Esophagus (tissue), 2 donors: ENCODE data around the gene RPS2. TPM values are rescaled to one million over a fixed set of nuclear protein-coding genes. Genes with fewer than 3 reads are reported as not detected.

ENCODE experiments used
- H3K27ac ChIP-seq, 2 donors: one replicate each; pipeline ENCODE4 v1.5.1; 2013; ENCODE audit warnings: low read depth in 2 of 2, mild to moderate bottlenecking in 2 of 2, inconsistent platforms in 1 of 2, low read length in 1 of 2, moderate library complexity in 1 of 2
- H3K27me3 ChIP-seq, 2 donors: one replicate each; pipeline ENCODE4 v1.6.1; 2013; ENCODE audit warnings: low read length in 2 of 2, control low read depth in 1 of 2, mild to moderate bottlenecking in 1 of 2; ENCODE audit not compliant: insufficient read depth in 2 of 2, control insufficient read depth in 1 of 2
- H3K36me3 ChIP-seq, 2 donors: one replicate each; pipeline ENCODE4 v1.6.1; 2013; ENCODE audit warnings: low read length in 1 of 2; ENCODE audit not compliant: control insufficient read depth in 2 of 2, insufficient read depth in 2 of 2
- H3K4me1 ChIP-seq, 2 donors: one replicate each; pipeline ENCODE4 v1.6.1; 2013; ENCODE audit warnings: low read length in 1 of 2; ENCODE audit not compliant: control insufficient read depth in 2 of 2, insufficient read depth in 2 of 2
- H3K4me3 ChIP-seq, 2 donors: one replicate each; pipeline ENCODE4 v1.5.1; 2013; ENCODE audit warnings: low read length in 2 of 2, mild to moderate bottlenecking in 2 of 2, low read depth in 1 of 2, moderate library complexity in 1 of 2
- H3K9me3 ChIP-seq, 2 donors: one replicate each; pipeline ENCODE4 v1.6.1; 2013; ENCODE audit warnings: mild to moderate bottlenecking in 2 of 2, low read depth in 1 of 2, low read length in 1 of 2, moderate library complexity in 1 of 2; ENCODE audit not compliant: control insufficient read depth in 2 of 2, insufficient read depth in 1 of 2
- WGBS, 2 donors: extraction: QIAGEN DNeasy Blood & Tissue Kit; methylation state at CpG; one replicate each; pipeline ENCODE4 v1.1.7; 2013; 5-methylcytosine and 5-hydroxymethylcytosine counted together
- polyA plus RNA-seq, 2 donors: library from polyadenylated mRNA; stranded (reverse); fragments of 200-250 nt; gene quantifications; one replicate each; pipeline ENCODE4 v1.2.3, GENCODE V29; 2013
- donor health status: healthy with polysubstance abuse.
- donor health status: Bipolar disorder and iron deficiency.

Gene RPS2
- polyA plus RNA-seq, 2 donors: 2,871 to 3,908 TPM

DNA sequence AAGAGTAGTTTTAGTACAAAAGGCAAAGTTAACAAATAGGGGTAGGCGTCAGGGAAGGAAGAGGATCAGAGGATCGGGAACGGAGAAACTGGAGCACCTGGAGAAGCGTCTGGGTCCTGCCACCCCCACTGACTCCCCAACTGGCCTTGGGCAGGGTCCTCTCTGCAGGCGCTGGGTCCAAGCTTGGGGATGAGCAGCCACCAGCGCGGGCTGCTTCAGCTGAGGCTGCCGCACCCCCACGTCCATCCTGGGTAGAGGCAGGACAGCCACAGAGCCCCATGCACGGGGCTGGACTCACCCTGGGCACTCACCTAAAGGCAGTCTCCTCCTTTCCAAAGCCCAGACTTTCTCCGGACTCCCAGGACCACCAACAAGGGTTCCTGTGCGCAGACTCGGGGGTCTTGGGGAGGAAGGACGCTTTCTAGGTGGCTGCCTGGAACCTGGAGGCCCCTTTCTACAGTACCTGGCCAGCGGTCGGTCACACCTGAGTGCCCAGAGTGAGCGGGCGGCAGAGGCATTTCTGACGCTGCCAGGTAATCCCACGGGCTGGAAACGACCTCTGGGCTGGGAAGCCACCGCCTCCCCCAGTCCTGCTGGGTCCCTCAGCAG, 47.5 kb downstream of the RPS2 start:
- peak overlapping the region; percentile 57 to 64 for H3K4me3 ChIP-seq
- peaks cover 17 to 34% of the 10 kb centered on the region in 2 donors for H3K4me1 ChIP-seq
- peaks cover 0 to 2% of the 10 kb centered on the region in 2 donors for H3K9me3 ChIP-seq
- H3K27ac ChIP-seq: no peak overlapping the region
- H3K27me3 ChIP-seq: peaks cover 0 to 17% of the 10 kb centered on the region in 2 donors
- WGBS, 2 donors: 4 to 7% methylated on average over 22 of the region's 22 CpGs
- no peaks in the 10 kb centered on the region for H3K36me3 ChIP-seq

DNA sequence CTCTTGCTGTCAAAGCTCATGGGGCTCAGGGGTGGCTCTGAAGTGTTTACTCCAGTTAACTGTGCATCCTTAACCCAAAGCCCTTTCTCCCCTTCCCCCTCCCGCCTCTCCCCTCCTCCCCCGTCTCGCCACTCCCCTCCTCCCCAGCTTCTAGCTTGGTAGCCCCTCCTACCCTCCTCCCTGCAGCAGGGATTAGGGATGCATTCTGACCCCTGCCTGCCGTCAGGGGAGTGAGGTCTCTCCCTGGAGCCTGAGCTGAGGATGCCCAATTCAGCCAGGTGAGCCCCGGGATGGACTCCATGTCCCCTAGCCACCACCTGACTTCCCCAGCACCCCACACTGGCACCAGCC, 48.0 kb downstream of the RPS2 start:
- Histone ChIP-seq H3K36me3 (no peaks in the 10 kb centered on the region), H3K27ac (no peak overlapping the region), H3K4me1 (peaks cover 17 to 39% of the 10 kb centered on the region in 2 donors), H3K9me3 (peaks cover 0 to 2% of the 10 kb centered on the region in 2 donors), H3K27me3 (peaks cover 0 to 17% of the 10 kb centered on the region in 2 donors), H3K4me3 (peak overlapping the region; percentile 57 to 64)
- 13 to 23% methylated on average over 5 of the region's 5 CpGs for WGBS, 2 donors

GRCh38 chr16:1915732-1916639, 48.6 kb downstream of the RPS2 start:
- no peak overlapping the region for H3K27ac ChIP-seq
- peak overlapping the region in 1 of 2 donors; percentile 14 for H3K4me3 ChIP-seq
- H3K27me3 ChIP-seq: peaks cover 0 to 17% of the 10 kb centered on the region in 2 donors
- no peaks in the 10 kb centered on the region for H3K36me3 ChIP-seq
- peaks cover 17 to 41% of the 10 kb centered on the region in 2 donors for H3K4me1 ChIP-seq
- peaks cover 0 to 2% of the 10 kb centered on the region in 2 donors for H3K9me3 ChIP-seq
- WGBS, 2 donors: 62 to 69% methylated on average over 25 of the region's 25 CpGs

DNA sequence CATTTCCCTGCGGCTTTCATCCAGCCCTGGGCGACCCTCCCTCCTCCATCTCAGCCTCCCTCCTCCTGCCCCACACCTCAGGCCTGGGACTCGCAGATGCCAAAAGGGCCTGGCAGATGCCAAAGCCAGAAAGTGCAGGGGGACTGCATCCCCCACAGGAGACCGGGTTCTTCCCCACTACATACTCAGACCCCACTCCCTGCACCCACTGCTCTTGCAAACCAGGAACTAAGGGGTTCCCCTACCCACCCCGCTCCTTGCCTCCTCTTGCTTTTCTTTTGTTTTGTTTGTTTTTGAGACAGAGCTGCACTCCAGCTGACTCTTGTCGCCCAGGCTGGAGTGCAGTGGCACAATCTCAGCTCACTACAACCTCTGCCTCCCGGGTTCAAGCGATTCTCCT, 49.6 kb downstream of the RPS2 start:
- Histone ChIP-seq H3K36me3 (no peaks in the 10 kb centered on the region), H3K27ac (peak overlapping the region in 1 of 2 donors; percentile 22), H3K4me1 (peaks cover 12 to 44% of the 10 kb centered on the region in 2 donors), H3K27me3 (peaks cover 0 to 12% of the 10 kb centered on the region in 2 donors), H3K9me3 (peaks cover 0 to 2% of the 10 kb centered on the region in 2 donors), H3K4me3 (no peak overlapping the region)
- WGBS, 2 donors: 58 to 63% methylated on average over 7 to 8 of the region's 8 CpGs

GRCh38 chr16:1914084-1914608, 50.5 kb downstream of the RPS2 start:
- peaks cover 12 to 51% of the 10 kb centered on the region in 2 donors for H3K4me1 ChIP-seq
- WGBS, 2 donors: 41 to 46% methylated on average over 11 to 15 of the region's 15 CpGs

DNA sequence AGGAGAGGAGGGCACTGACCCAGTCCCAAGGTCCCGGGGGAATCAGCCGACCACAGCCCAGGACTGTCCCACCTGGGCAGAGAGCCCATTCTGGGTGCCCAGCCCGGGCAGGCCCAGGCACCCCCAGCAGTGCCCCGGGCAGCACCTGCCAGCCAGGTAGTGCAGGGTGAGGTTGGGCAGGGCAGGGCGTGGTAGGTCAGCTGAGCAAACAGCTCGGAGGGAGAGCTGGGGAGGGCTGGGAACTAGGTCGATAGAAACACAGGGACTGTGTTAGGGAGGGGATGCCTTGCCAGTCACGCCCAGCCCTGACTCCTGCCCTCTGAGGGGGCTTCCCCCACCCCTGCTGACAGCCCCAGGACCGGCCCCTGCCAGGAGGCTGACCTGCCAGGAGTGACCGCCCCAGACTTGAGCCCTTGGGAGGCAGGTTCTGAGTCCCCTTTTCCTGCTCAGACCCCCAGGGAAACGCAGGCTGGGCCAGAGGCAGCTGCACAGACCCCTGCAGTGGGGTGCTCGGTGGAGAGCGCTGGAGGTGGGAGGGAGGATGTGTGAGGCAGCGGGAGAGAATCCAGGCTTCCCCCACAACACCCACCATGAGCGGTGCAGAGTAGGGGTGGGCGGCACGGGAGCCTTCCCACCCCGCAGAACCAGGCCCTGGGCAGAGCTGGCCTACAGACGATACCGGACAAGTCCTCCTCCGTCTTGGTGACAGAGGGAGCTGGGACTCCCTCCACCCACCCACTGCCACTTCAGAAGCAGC, 51.1 kb downstream of the RPS2 start:
- peak overlapping the region; percentile 77 to 83 for H3K27ac ChIP-seq
- peaks cover 0 to 7% of the 10 kb centered on the region in 2 donors for H3K27me3 ChIP-seq
- peaks cover 10 to 48% of the 10 kb centered on the region in 2 donors for H3K4me1 ChIP-seq
- 31 to 33% methylated on average over 20 to 21 of the region's 21 CpGs for WGBS, 2 donors
- H3K4me3 ChIP-seq: no peak overlapping the region
- no peaks in the 10 kb centered on the region for H3K9me3 ChIP-seq
- no peaks in the 10 kb centered on the region for H3K36me3 ChIP-seq

More at GRCh38 chr16:1914084-1914608, 50.5 kb downstream of the RPS2 start:
- Histone ChIP-seq H3K36me3 (no peaks in the 10 kb centered on the region), H3K4me3 (no peak overlapping the region), H3K27me3 (peaks cover 0 to 7% of the 10 kb centered on the region in 2 donors), H3K9me3 (no peaks in the 10 kb centered on the region), H3K27ac (peak overlapping the region; percentile 77 to 83)

DNA sequence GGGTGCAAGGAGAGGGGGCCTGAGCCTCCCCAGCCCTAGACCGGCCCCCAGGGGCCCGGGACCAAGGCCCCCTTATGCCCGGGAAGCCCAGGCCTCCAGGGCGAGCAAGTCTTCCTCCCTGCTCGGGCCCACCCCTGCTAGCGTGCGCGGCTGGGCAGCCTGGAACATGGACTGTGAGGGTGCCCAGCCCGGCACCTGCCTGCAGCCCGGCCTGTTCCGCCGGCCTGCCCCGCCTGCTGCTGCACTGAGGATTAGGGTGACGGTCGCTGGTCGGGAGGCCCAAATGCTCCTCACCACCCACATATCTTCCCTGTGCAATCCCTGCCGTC, 52.4 kb downstream of the RPS2 start:
- Histone ChIP-seq H3K36me3 (no peaks in the 10 kb centered on the region), H3K27ac (peak overlapping the region in 1 of 2 donors; percentile 82), H3K9me3 (no peaks in the 10 kb centered on the region), H3K4me1 (peaks cover 4 to 46% of the 10 kb centered on the region in 2 donors), H3K27me3 (no peaks in the 10 kb centered on the region), H3K4me3 (no peak overlapping the region)
- WGBS, 2 donors: 64 to 68% methylated on average over 17 of the region's 17 CpGs
